Keratinocyte (primary cell): ENCODE data around the gene ATP13A1.

ENCODE experiments used
- CTCF ChIP-seq, 3 experiments: IDR thresholded peaks in 1 of 3; conservative IDR thresholded peaks in 1 of 3; optimal IDR thresholded peaks in 1 of 3; 2 replicates in 2 of 3; 3 replicates in 1 of 3; pipeline versions ENCODE3 to v1.5.1; 2011; ENCODE audit warnings: low read length in 3 of 3, mild to moderate bottlenecking in 3 of 3, moderate library complexity in 2 of 3, control low read depth in 1 of 3, inconsistent platforms in 1 of 3; ENCODE audit not compliant: insufficient read depth in 2 of 3; ENCODE audit errors: extremely low read depth in 1 of 3
- EZH2 ChIP-seq: IDR thresholded peaks from one replicate; pipeline ENCODE4 v1.6.1; 2012; ENCODE audit warnings: inconsistent platforms, mild to moderate bottlenecking, low read length, moderate library complexity

GRCh38 chr19:19711306-19711933, 47.9 kb upstream of the ATP13A1 start:
- TF ChIP-seq CTCF (optimal IDR thresholded peaks at IDR 0.05 in 1 of 3, IDR thresholded peaks at IDR 0.05 in 1 of 3, conservative IDR thresholded peaks at IDR 0.05 in 1 of 3; ENCODE audit: extremely low read depth in 1 of 3, insufficient read depth in 2 of 3, low read length in 3 of 3) (no peak), EZH2 (no peak)
